Esophagus muscularis mucosa (tissue), 4 donors: ENCODE data around the gene ACOXL.

ENCODE experiments used
- CTCF ChIP-seq, 3 experiments: fragments of 200-600 bp in 2 of 3; fragments of 450-650 bp in 1 of 3; sonication (generic) in 2 of 3; IDR thresholded peaks; one replicate each; pipeline ENCODE4 v1.5.1; 2017 to 2019; ENCODE audit warnings: antibody characterized with exemption in 3 of 3, mild to moderate bottlenecking in 2 of 3, moderate library complexity in 1 of 3
- EP300 ChIP-seq: sonication (generic); formaldehyde crosslinking; IDR thresholded peaks from one replicate; pipeline ENCODE4 v1.6.1; 2017; ENCODE audit warnings: antibody characterized with exemption
- POLR2A ChIP-seq: fragments of 450-650 bp; IDR thresholded peaks from one replicate; pipeline ENCODE4 v1.6.1; 2017; ENCODE audit warnings: antibody characterized with exemption, moderate library complexity, mild to moderate bottlenecking, low read depth
- POLR2AphosphoS5 ChIP-seq, 2 donors: sonication (generic); formaldehyde crosslinking; IDR thresholded peaks; one replicate each; pipeline ENCODE4 v1.6.1; 2017; ENCODE audit warnings: antibody characterized with exemption in 2 of 2

GRCh38 chr2:111154758-111155157 is 422.4 kb downstream of the ACOXL start:
- TF ChIP-seq CTCF (IDR thresholded peaks at IDR 0.05) (no peak), POLR2A (no peak), EP300 (no peak), POLR2AphosphoS5 (IDR thresholded peaks at IDR 0.05) (no peak)
